Sigmoid colon (tissue), 7 donors: ENCODE results near the gene BORCS8. TPM values are rescaled to one million over a fixed set of nuclear protein-coding genes. Genes with fewer than 3 reads are reported as not detected.
"Not testable (repeated sequence)": the region's sequence is repeated elsewhere in the genome, so short reads cannot be mapped to it uniquely, and the experiment has no call there.

ENCODE experiments used
- DNase-seq: peaks from one replicate; pipeline ENCODE4 v3.0.0-alpha.2; 2019
- H3K27ac ChIP-seq, 4 donors: fragments of 200-600 bp; sonication (generic); one replicate each; pipeline ENCODE4 v1.5.1; 2016 to 2019; ENCODE audit warnings: mild to moderate bottlenecking in 1 of 4
- H3K27me3 ChIP-seq, 3 donors: fragments of 200-600 bp; sonication (generic); one replicate each; pipeline ENCODE4 v1.5.1; 2019; ENCODE audit warnings: mild to moderate bottlenecking in 1 of 3
- H3K36me3 ChIP-seq, 4 donors: fragments of 200-600 bp; sonication (generic); one replicate each; pipeline ENCODE4 v1.5.1; 2016 to 2019
- H3K4me1 ChIP-seq, 4 donors: fragments of 200-600 bp; sonication (generic); one replicate each; pipeline ENCODE4 v1.5.1; 2017 to 2019
- H3K4me3 ChIP-seq, 4 donors: fragments of 200-600 bp; sonication (generic); one replicate each; pipeline ENCODE4 v1.5.1; 2017 to 2019; ENCODE audit warnings: mild to moderate bottlenecking in 2 of 4, moderate library complexity in 1 of 4
- H3K9me3 ChIP-seq, 4 donors: fragments of 200-600 bp in 3 of 4; sonication (generic) in 3 of 4; one replicate each; pipeline versions ENCODE4 v1.5.1 to v1.6.1; 2013 to 2019
- EP300 ChIP-seq, 4 donors: sonication (generic); formaldehyde crosslinking; IDR thresholded peaks; one replicate each; pipeline ENCODE4 v1.6.1; 2017; ENCODE audit warnings: antibody characterized with exemption in 4 of 4
- POLR2A ChIP-seq, 2 donors: fragments of 450-650 bp; IDR thresholded peaks; one replicate each; pipeline ENCODE4 v1.6.1; 2016; ENCODE audit warnings: antibody characterized with exemption in 2 of 2, mild to moderate bottlenecking in 2 of 2, moderate library complexity in 2 of 2
- POLR2AphosphoS5 ChIP-seq, 4 donors: sonication (generic); formaldehyde crosslinking; IDR thresholded peaks; one replicate each; pipeline ENCODE4 v1.6.1; 2017; ENCODE audit warnings: antibody characterized with exemption in 4 of 4
- WGBS, 2 donors: extraction: QIAGEN DNeasy Blood & Tissue Kit; methylation state at CpG; one replicate each; pipeline ENCODE4 v1.1.7; 2013; 5-methylcytosine and 5-hydroxymethylcytosine counted together
- intact Hi-C: fragments of 100-400 bp; cut with DNase I; formaldehyde crosslinking; loops from one replicate; pipeline ENCODE4 v1.15.1; 2023
- polyA plus RNA-seq, 3 donors: library from polyadenylated mRNA; stranded (reverse); fragments of 200-250 nt; gene quantifications; one replicate each; pipeline ENCODE4 v1.2.3, GENCODE V29; 2013
- total RNA-seq, 4 donors: library from RNA; depleted of rRNA; stranded (reverse); fragments of >200 nt; gene quantifications; one replicate each; pipeline ENCODE4 v1.1.0, GENCODE V29; 2016
- TF ChIP-seq, protein P1 (sequence below), 4 experiments: fragments of 450-650 bp in 3 of 4; fragments of 200-600 bp in 1 of 4; IDR thresholded peaks; one replicate each; pipeline ENCODE4 v1.5.1; 2016 to 2019; ENCODE audit warnings: antibody characterized with exemption in 4 of 4, mild to moderate bottlenecking in 3 of 4, moderate library complexity in 2 of 4
- donor health status: healthy with polysubstance abuse.
- donor health status: Bipolar disorder and iron deficiency.
- donor health status: healthy.

The BORCS8 gene
- total and polyA plus RNA-seq, 7 donors: 9.3 to 39.3 (median 16.9) TPM

DNA sequence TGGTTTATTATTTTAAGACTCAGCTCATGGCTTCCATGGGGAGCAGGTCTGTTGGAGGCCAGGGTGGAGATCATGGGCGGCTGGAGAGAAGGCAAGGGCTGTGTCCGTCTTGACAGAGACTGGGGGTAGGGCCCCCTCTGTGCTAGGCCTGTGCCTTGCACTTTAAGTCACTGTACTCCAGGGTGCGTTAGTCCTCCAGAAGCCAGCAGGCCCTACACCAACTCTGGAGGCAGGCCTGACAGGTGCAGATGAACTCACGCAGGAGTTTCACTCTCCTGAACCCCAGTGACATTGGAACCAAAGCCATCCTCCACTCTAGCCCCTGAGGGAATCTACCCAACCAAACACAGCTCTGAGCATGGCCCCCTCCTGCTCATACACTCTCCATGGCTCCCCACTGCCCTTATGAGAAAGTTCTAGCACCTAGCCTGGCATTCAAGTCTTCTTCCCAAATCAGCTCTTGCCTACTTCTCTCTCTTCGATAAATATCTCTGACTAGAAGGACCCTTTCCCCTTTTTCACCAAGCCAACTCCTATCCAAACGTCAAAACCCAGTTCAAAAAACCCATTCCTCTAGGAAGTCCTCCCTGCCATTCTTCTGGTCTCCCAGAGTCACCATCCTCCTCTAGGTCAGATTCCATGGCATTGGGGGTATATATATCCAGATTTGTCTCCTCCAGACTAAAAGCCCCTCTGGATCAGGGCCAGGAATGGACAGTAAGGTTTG, 37.0 kb downstream of the BORCS8 start:
- Histone ChIP-seq H3K27ac (no peak overlapping the region), H3K4me3 (no peak overlapping the region), H3K27me3 (no peaks in the 10 kb centered on the region), H3K9me3 (no peaks in the 10 kb centered on the region), H3K36me3 (peaks cover 0 to 11% (median 0%) of the 10 kb centered on the region in 4 donors), H3K4me1 (no peaks in the 10 kb centered on the region)
- intact Hi-C loops: no loop called here
- TF ChIP-seq POLR2AphosphoS5 (IDR thresholded peaks at IDR 0.05) (no peak), EP300 (IDR thresholded peaks at IDR 0.05) (no peak), POLR2A (IDR thresholded peaks at IDR 0.05) (no peak)
- TF ChIP-seq, protein P1, sequence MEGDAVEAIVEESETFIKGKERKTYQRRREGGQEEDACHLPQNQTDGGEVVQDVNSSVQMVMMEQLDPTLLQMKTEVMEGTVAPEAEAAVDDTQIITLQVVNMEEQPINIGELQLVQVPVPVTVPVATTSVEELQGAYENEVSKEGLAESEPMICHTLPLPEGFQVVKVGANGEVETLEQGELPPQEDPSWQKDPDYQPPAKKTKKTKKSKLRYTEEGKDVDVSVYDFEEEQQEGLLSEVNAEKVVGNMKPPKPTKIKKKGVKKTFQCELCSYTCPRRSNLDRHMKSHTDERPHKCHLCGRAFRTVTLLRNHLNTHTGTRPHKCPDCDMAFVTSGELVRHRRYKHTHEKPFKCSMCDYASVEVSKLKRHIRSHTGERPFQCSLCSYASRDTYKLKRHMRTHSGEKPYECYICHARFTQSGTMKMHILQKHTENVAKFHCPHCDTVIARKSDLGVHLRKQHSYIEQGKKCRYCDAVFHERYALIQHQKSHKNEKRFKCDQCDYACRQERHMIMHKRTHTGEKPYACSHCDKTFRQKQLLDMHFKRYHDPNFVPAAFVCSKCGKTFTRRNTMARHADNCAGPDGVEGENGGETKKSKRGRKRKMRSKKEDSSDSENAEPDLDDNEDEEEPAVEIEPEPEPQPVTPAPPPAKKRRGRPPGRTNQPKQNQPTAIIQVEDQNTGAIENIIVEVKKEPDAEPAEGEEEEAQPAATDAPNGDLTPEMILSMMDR (IDR thresholded peaks at IDR 0.05): no peak
- 91 to 96% methylated on average over 6 of the region's 6 CpGs for WGBS, 2 donors
- DNase-seq: no peak

GRCh38 chr19:19152668-19153384, 39.1 kb downstream of the BORCS8 start:
- no peak for DNase-seq
- 86 to 88% methylated on average over 13 of the region's 13 CpGs for WGBS, 2 donors
- H3K27me3 ChIP-seq: no peaks in the 10 kb centered on the region
- TF ChIP-seq POLR2AphosphoS5 (IDR thresholded peaks at IDR 0.05): no peak
- no peaks in the 10 kb centered on the region for H3K4me1 ChIP-seq
- no peak overlapping the region for H3K4me3 ChIP-seq
- peaks cover 0 to 16% (median 7%) of the 10 kb centered on the region in 4 donors for H3K36me3 ChIP-seq
- no peaks in the 10 kb centered on the region for H3K9me3 ChIP-seq
- intact Hi-C loops: no loop called here
- H3K27ac ChIP-seq: no peak overlapping the region

DNA sequence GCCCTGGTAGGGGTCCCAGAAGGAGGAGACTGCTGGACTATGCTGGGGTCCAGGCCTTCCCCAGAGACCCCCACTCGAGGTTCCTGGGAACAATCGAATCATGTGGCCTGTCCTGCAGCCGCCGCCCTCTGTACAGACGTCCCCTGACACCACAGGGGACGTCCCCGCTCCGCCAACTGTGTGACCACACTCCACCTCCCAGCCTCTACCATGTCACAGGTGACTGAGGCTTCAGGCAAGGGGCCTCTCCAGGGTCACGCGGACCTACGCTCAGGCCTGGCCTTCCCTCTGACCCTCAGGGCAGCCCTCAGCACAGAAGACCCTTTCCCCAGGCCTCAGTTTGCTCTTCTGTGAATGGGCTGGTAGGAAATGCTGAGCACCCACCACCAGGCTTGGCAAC, 40.5 kb downstream of the BORCS8 start:
- H3K27ac ChIP-seq: no peak overlapping the region
- no peaks in the 10 kb centered on the region for H3K4me1 ChIP-seq
- TF ChIP-seq EP300 (IDR thresholded peaks at IDR 0.05): no peak
- no peak for TF ChIP-seq POLR2A (IDR thresholded peaks at IDR 0.05)
- TF ChIP-seq POLR2AphosphoS5 (IDR thresholded peaks at IDR 0.05): no peak
- TF ChIP-seq, protein P1 (IDR thresholded peaks at IDR 0.05): no peak
- H3K4me3 ChIP-seq: no peak overlapping the region
- WGBS, 2 donors: 70 to 85% methylated on average over 11 of the region's 11 CpGs
- peaks cover 0 to 28% (median 6%) of the 10 kb centered on the region in 4 donors for H3K36me3 ChIP-seq
- no peaks in the 10 kb centered on the region for H3K9me3 ChIP-seq
- no peaks in the 10 kb centered on the region for H3K27me3 ChIP-seq
- intact Hi-C loops: no loop called here
- no peak for DNase-seq

DNA sequence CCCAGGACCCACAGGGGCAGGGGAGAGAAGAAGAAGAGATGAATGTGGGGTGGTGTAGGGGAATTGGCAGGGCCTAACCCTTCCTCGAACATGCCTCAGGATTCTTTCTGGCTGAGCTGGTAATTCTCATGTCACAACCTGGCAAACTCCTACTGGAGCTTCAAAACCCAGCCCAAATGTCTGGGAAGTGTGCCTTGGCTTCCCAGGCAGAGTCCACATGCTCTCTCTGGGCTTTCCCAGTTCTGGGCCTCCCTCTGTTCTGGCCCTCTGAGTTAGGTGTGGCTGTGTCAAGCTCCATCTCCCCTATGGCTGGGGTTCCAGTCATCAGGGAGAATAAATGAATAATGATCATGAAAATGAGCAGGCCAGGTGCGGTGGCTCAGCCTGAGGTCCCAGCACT, 42.5 kb downstream of the BORCS8 start:
- Histone ChIP-seq H3K9me3 (no peaks in the 10 kb centered on the region), H3K27me3 (no peaks in the 10 kb centered on the region), H3K36me3 (peaks cover 0 to 28% (median 3%) of the 10 kb centered on the region in 4 donors), H3K27ac (no peak overlapping the region), H3K4me3 (no peak overlapping the region), H3K4me1 (peaks cover 0 to 9% (median 8%) of the 10 kb centered on the region in 4 donors)
- intact Hi-C loops: loop anchor here (5.0 to 10.0 kb wide), 2 partner anchors 78 to 195 kb away; no protein-coding TSS in a partner anchor
- WGBS, 2 donors: 84 to 91% methylated on average over 2 of the region's 2 CpGs
- DNase-seq: no peak
- TF ChIP-seq POLR2A (IDR thresholded peaks at IDR 0.05): no peak
- TF ChIP-seq POLR2AphosphoS5 (IDR thresholded peaks at IDR 0.05): no peak
- TF ChIP-seq, protein P1 (IDR thresholded peaks at IDR 0.05): no peak
- TF ChIP-seq EP300 (IDR thresholded peaks at IDR 0.05): no peak

- 96 to 98% methylated on average over 8 of the region's 8 CpGs for whole genome bisulfite sequencing, 2 donors
- H3K4me3 ChIP-seq, H3K9me3 ChIP-seq, DNase-seq, H3K27me3 ChIP-seq, H3K27ac ChIP-seq, H3K4me1 ChIP-seq: not testable (repeated sequence)
- H3K36me3 ChIP-seq: peaks cover 0 to 28% (median 3%) of the 10 kb centered on the region in 4 donors
- intact Hi-C loops: loop anchor here (5.0 to 10.0 kb wide), 2 partner anchors 79 to 196 kb away; no protein-coding TSS in a partner anchor
These were observed 43.4 kb downstream of the BORCS8 start for GRCh38 chr19:19148504-19148903.
